Endothelial cell of umbilical vein (primary cell): ENCODE results near the gene LMBR1L. TPM values are rescaled to one million over a fixed set of nuclear protein-coding genes. Genes with fewer than 3 reads are reported as not detected.

ENCODE experiments used
- BruUV-seq: library from RNA; stranded (reverse); fragments of 400-500 nt; replicated peaks from 2 replicates; lab custom pipeline; 2021; lab: Mats Ljungman, UMichigan
- CTCF ChIA-PET: fragments of 300-600, 350-600 bp; sonication (Branson Sonifier 250); formaldehyde crosslinking; loops from one replicate; lab custom pipeline; 2021; ENCODE audit warnings: antibody characterized with exemption, inconsistent platforms; lab: Charles Lee
- POLR2A ChIA-PET: fragments of 300-600, 350-600 bp; sonication (Branson Sonifier 250); formaldehyde crosslinking; loops from one replicate; lab custom pipeline; 2021; ENCODE audit warnings: antibody characterized with exemption, inconsistent platforms; lab: Charles Lee
- DNase-seq: peaks from one replicate; pipeline ENCODE4 v3.0.0-alpha.2; 2011; ENCODE audit warnings: low read depth, low spot score
- FAIRE-seq: peaks from 2 replicates; lab custom pipeline; 2011; peaks lifted over from hg19 to GRCh38; lab: Jason Lieb, UNC
- H2AFZ ChIP-seq: 2 replicates; pipeline ENCODE4 v1.6.0; 2012; ENCODE audit warnings: low read depth, low read length, control low read depth, inconsistent platforms
- H3K27ac ChIP-seq: 2 replicates; pipeline ENCODE4 v1.5.1; 2011; ENCODE audit warnings: low read depth, mild to moderate bottlenecking, control low read depth, low read length, moderate library complexity; ENCODE audit not compliant: insufficient read depth
- H3K27me3 ChIP-seq, 2 experiments: 2 replicates each; pipeline versions ENCODE4 v1.6.0 to v1.6.1; 2011; ENCODE audit warnings: low read length in 2 of 2, mixed read lengths in 1 of 2; ENCODE audit not compliant: control insufficient read depth in 2 of 2, insufficient read depth in 2 of 2
- H3K36me3 ChIP-seq, 2 experiments: 2 replicates in 1 of 2; 3 replicates in 1 of 2; pipeline ENCODE4 v1.5.1; 2011; ENCODE audit warnings: low read length in 2 of 2, mild to moderate bottlenecking in 1 of 2, moderate library complexity in 1 of 2; ENCODE audit not compliant: control insufficient read depth in 2 of 2, insufficient read depth in 2 of 2; ENCODE audit errors: extremely low read depth in 1 of 2
- H3K4me1 ChIP-seq: 3 replicates; pipeline ENCODE4 v1.5.1; 2011; ENCODE audit warnings: mild to moderate bottlenecking, low read length; ENCODE audit not compliant: control insufficient read depth, insufficient read depth; ENCODE audit errors: extremely low read depth
- H3K4me2 ChIP-seq: 2 replicates; pipeline ENCODE4 v1.6.1; 2011; ENCODE audit warnings: low read length, control low read depth, mixed read lengths; ENCODE audit not compliant: insufficient read depth
- H3K4me3 ChIP-seq, 3 experiments: fragments of 200-600 bp in 1 of 3; sonication (generic), shearing (Covaris generic) in 1 of 3; replicated peaks in 1 of 3; 2 replicates each; pipeline ENCODE4 v1.5.1; 2011 to 2016; ENCODE audit warnings: control low read depth in 3 of 3, low read length in 3 of 3, mild to moderate bottlenecking in 2 of 3, inconsistent platforms in 1 of 3, low read depth in 1 of 3, moderate library complexity in 1 of 3; ENCODE audit not compliant: insufficient read depth in 1 of 3
- H3K79me2 ChIP-seq: 2 replicates; pipeline ENCODE4 v1.6.0; 2012; ENCODE audit warnings: low read length, inconsistent platforms; ENCODE audit not compliant: control insufficient read depth, insufficient read depth
- H3K9ac ChIP-seq: replicated peaks from 2 replicates; pipeline ENCODE3; 2011; ENCODE audit warnings: low read length, control low read depth; ENCODE audit not compliant: insufficient read depth; ENCODE audit errors: extremely low read depth
- H3K9me1 ChIP-seq: replicated peaks from 3 replicates; pipeline ENCODE4 v1.6.0; 2011; ENCODE audit warnings: mild to moderate bottlenecking, low read length; ENCODE audit not compliant: control insufficient read depth, insufficient read depth; ENCODE audit errors: extremely low read depth
- H3K9me3 ChIP-seq: replicated peaks from 2 replicates; pipeline ENCODE4 v1.5.1; 2012; ENCODE audit warnings: low read length, inconsistent platforms; ENCODE audit not compliant: control insufficient read depth, insufficient read depth
- H4K20me1 ChIP-seq: replicated peaks from 2 replicates; pipeline ENCODE3; 2011; ENCODE audit warnings: mild to moderate bottlenecking, low read length; ENCODE audit not compliant: control insufficient read depth, insufficient read depth; ENCODE audit errors: extremely low read depth
- CTCF ChIP-seq, 2 donors: IDR thresholded peaks; 1 replicate in 1 of 2; 2 replicates in 1 of 2; pipeline ENCODE4 v1.5.1; 2011; ENCODE audit warnings: low read length in 2 of 2, mild to moderate bottlenecking in 2 of 2, moderate library complexity in 2 of 2, control low read depth in 1 of 2, inconsistent platforms in 1 of 2, low read depth in 1 of 2; ENCODE audit not compliant: insufficient read depth in 1 of 2; ENCODE audit errors: extremely low read depth in 1 of 2
- GATA2 ChIP-seq: IDR thresholded peaks from 2 replicates; pipeline ENCODE4 v1.7.0; 2011; ENCODE audit warnings: low read depth, mild to moderate bottlenecking, moderate library complexity, mixed read lengths, low read length; ENCODE audit not compliant: insufficient read length, insufficient read depth
- POLR2AphosphoS5 ChIP-seq: IDR thresholded peaks from 2 replicates; pipeline ENCODE4 v1.6.1; 2012; ENCODE audit warnings: low read depth, mild to moderate bottlenecking, control low read depth, low read length, moderate library complexity; ENCODE audit not compliant: insufficient read depth
- dilution Hi-C: fragments of 300-500 bp; cut with MboI; formaldehyde crosslinking; loops from one replicate; pipeline ENCODE4 v1.15.0; 2019; ENCODE audit warnings: low sequenced_read_pairs; ENCODE audit not compliant: extremely low pct_ligation_motif_present
- intact Hi-C: fragments of 100-400 bp; cut with micrococcal nuclease; formaldehyde crosslinking; loops from one replicate; pipeline ENCODE4 v1.10.0; 2022
- polyA plus RNA-seq, 4 experiments: library from polyadenylated mRNA; depleted of rRNA in 3 of 4; stranded (reverse) in 3 of 4; unstranded in 1 of 4; fragments of >200 nt; gene quantifications; 2 replicates each; pipeline versions ENCODE4 v1.2.1 to v1.2.3, GENCODE V29; 2011 to 2012; ENCODE audit warnings: missing spikeins in 1 of 4
- total RNA-seq: library from RNA; stranded (reverse); gene quantifications from 2 replicates; pipeline ENCODE4 v1.2.3, GENCODE V29; 2021

The LMBR1L gene
- total and polyA plus RNA-seq, 2 donors (not counting 3 experiments of a cell fraction or from before 2014, with no cell fraction given) = 78.3 to 106 TPM

GRCh38 chr12:49092086-49092815 lies 18.4 kb downstream of the LMBR1L start:
- peak overlapping the region; percentile 48 for H2AFZ ChIP-seq

More at GRCh38 chr12:49092086-49092815, 18.4 kb downstream of the LMBR1L start:
- H3K27ac ChIP-seq = peak overlapping the region; percentile 13
- H3K9ac ChIP-seq = no peak overlapping the region
- CTCF ChIA-PET = interaction anchor here (0.7 to 11.7 kb wide), 20 partner anchors 9 to 143 kb away, joined by 3 to 179 read pairs (median 6); partner anchors contain the start of genes KMT2D, LMBR1L, RHEBL1 and TUBA1B
- H3K4me3 ChIP-seq = peak overlapping the region; percentile 5 to 37 (median 17)
- H3K27me3 ChIP-seq = no peaks in the 10 kb centered on the region
- peak; percentile 62 for DNase-seq
- H3K9me3 ChIP-seq = no peaks in the 10 kb centered on the region
- FAIRE-seq = peak; percentile 55
- intact Hi-C loops (no loop called here), dilution Hi-C loops (no loop called here)
- no peaks in the 10 kb centered on the region for H3K9me1 ChIP-seq
- TF ChIP-seq GATA2 (peak; percentile 84), POLR2AphosphoS5 (no peak), CTCF (IDR thresholded peaks at IDR 0.05; ENCODE audit: extremely low read depth in 1 of 2, insufficient read depth in 1 of 2, low read depth in 1 of 2, low read length in 2 of 2) (peak; percentile 14 to 51)
- POLR2A ChIA-PET = interaction anchor here (0.5 to 4.2 kb wide), 5 partner anchors 19 to 145 kb away, joined by 3 to 25 read pairs (median 4); partner anchors contain the start of genes LMBR1L and TUBA1B
- BruUV-seq = no TSS peak
- H3K36me3 ChIP-seq = peaks cover 0 to 6% of the 10 kb centered on the region in 2 experiments
- peaks cover 55% of the 10 kb centered on the region for H3K4me1 ChIP-seq
- no peaks in the 10 kb centered on the region for H4K20me1 ChIP-seq
- peak overlapping the region; percentile 85 for H3K4me2 ChIP-seq
- no peaks in the 10 kb centered on the region for H3K79me2 ChIP-seq
